Renal cortex interstitium (tissue), 11 donors: Measurements from ENCODE around the gene MYOC. TPM values are rescaled to one million over a fixed set of nuclear protein-coding genes. Genes with fewer than 3 reads are reported as not detected.

ENCODE experiments used
- DNase-seq, 11 donors: peaks; one replicate each; pipeline ENCODE4 v3.0.0-alpha.2; 2013; ENCODE audit warnings: low read depth in 9 of 11, low spot score in 4 of 11; ENCODE audit errors: extremely low read depth in 1 of 11
- polyA plus RNA-seq, 3 donors: library from polyadenylated mRNA; unstranded; fragments of 120-200 nt; gene quantifications; one replicate each; pipeline ENCODE4 v1.2.1, GENCODE V29; 2013; ENCODE audit not compliant: insufficient read length in 3 of 3

The MYOC gene
- polyA plus RNA-seq, 3 donors, result 0.16 to 0.35 (median 0.23) TPM

- DNase-seq, result peak in 10 of 11 donors; percentile 40 to 72 (median 56)
Observed at GRCh38 chr1:171654942-171655745, 2.7 kb upstream of the MYOC start.

GRCh38 chr1:171654201-171654941 is 1.9 kb upstream of the MYOC start:
- no peak for DNase-seq

GRCh38 chr1:171653796-171654195 is 1.3 kb upstream of the MYOC start:
- no peak for DNase-seq

GRCh38 chr1:171646249-171646560 is 6.3 kb downstream of the MYOC start:
- DNase-seq, result no peak

- DNase-seq, result no peak
Observed at GRCh38 chr1:171645553-171646248, 6.8 kb downstream of the MYOC start.

GRCh38 chr1:171644805-171645483 is 7.5 kb downstream of the MYOC start:
- peak; percentile 69 to 88 (median 81) for DNase-seq

- no peak for DNase-seq
Observed at GRCh38 chr1:171643156-171643555, 9.3 kb downstream of the MYOC start.

- DNase-seq, result no peak
Observed at GRCh38 chr1:171642197-171642596, 10.3 kb downstream of the MYOC start.

- DNase-seq, result no peak
Observed at GRCh38 chr1:171641076-171641864, 11.2 kb downstream of the MYOC start.

- DNase-seq, result no peak
Observed at GRCh38 chr1:171640225-171640624, 12.3 kb downstream of the MYOC start.

- DNase-seq, result no peak
Observed at GRCh38 chr1:171637928-171638576, 14.4 kb downstream of the MYOC start.

- no peak for DNase-seq
Observed at GRCh38 chr1:171636141-171636540, 16.3 kb downstream of the MYOC start.

- no peak for DNase-seq
Observed at GRCh38 chr1:171635661-171636060, 16.8 kb downstream of the MYOC start.

- no peak for DNase-seq
Observed at GRCh38 chr1:171628225-171628624, 24.3 kb downstream of the MYOC start.

- DNase-seq, result no peak
Observed at GRCh38 chr1:171627020-171627419, 25.5 kb downstream of the MYOC start.

GRCh38 chr1:171625225-171625624 is 27.3 kb downstream of the MYOC start:
- DNase-seq, result no peak

GRCh38 chr1:171623651-171624331 is 28.7 kb downstream of the MYOC start:
- no peak for DNase-seq

- no peak for DNase-seq
Observed at GRCh38 chr1:171622152-171622462, 30.4 kb downstream of the MYOC start, which contains the start of gene MYOCOS. Gene MYOCOS, plus strand, starts transcription at chr1:171622243. Its CDS starts 1,641 bp downstream, at chr1:171623884.
